ENCODE results near the gene HIVEP3.

HIVEP3 gene

DNA sequence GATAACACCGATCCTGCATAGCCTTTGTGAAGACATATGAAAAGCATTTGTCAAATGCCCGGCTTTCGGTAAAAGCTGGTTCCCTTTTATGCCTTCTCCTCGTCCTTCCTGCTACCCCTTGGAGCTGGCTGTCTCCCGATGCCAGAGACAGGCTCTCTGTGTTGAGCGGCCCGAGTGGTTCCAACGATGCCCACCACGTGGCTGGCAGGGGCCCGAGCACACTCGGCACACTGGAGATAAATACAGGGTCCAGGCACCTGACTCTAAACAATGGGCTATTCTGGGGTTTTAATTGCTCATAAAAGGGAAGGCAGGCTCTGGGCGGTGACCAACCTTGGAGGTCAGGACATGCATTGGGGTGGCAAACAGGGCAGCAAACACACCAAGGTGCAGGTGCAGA lies 207.1 kb downstream of the HIVEP3 start:
- no peak overlapping the region for H3K27ac ChIP-seq (ENCODE audit: extremely low read depth, low read depth, low read length)
- H3K36me3 ChIP-seq (ENCODE audit: control insufficient read depth in 2 of 2, insufficient read depth in 1 of 2, low read length in 2 of 2): no peaks in the 10 kb centered on the region
- ChIA-PET POLR2A (no interaction called here), CTCF (no interaction called here)
- no peak for TF ChIP-seq ZNF146 (tag by site-specific recombination; IDR thresholded peaks at IDR 0.05)
- no peak for TF ChIP-seq SETDB1 (IDR thresholded peaks at IDR 0.05; ENCODE audit: insufficient read length, low read length)
- TF ChIP-seq MZF1 (tag by site-specific recombination; IDR thresholded peaks at IDR 0.05; ENCODE audit: borderline replicate concordance): no peak
- TF ChIP-seq ZNF768 (tag by site-specific recombination; IDR thresholded peaks at IDR 0.05): no peak
- TF ChIP-seq, protein P1, sequence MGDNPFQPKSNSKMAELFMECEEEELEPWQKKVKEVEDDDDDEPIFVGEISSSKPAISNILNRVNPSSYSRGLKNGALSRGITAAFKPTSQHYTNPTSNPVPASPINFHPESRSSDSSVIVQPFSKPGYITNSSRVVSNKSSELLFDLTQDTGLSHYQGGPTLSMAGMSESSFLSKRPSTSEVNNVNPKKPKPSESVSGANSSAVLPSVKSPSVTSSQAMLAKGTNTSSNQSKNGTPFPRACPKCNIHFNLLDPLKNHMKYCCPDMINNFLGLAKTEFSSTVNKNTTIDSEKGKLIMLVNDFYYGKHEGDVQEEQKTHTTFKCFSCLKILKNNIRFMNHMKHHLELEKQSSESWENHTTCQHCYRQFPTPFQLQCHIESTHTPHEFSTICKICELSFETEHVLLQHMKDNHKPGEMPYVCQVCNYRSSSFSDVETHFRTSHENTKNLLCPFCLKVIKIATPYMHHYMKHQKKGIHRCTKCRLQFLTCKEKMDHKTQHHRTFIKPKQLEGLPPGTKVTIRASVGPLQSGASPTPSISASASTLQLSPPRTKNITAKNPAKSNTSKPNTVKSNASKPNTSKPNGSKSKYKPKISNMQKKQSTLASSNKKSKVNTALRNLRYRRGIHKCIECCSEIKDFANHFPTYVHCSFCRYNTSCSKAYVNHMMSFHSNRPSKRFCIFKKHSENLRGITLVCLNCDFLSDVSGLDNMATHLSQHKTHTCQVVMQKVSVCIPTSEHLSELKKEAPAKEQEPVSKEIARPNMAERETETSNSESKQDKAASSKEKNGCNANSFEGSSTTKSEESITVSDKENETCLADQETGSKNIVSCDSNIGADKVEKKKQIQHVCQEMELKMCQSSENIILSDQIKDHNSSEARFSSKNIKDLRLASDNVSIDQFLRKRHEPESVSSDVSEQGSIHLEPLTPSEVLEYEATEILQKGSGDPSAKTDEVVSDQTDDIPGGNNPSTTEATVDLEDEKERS (tag by site-specific recombination; IDR thresholded peaks at IDR 0.05): no peak
- TF ChIP-seq ZNF776 (tag by site-specific recombination; IDR thresholded peaks at IDR 0.05; ENCODE audit: borderline replicate concordance): no peak
- TF ChIP-seq KLF16 (tag by site-specific recombination; IDR thresholded peaks at IDR 0.05): no peak
- TF ChIP-seq, protein P2, sequence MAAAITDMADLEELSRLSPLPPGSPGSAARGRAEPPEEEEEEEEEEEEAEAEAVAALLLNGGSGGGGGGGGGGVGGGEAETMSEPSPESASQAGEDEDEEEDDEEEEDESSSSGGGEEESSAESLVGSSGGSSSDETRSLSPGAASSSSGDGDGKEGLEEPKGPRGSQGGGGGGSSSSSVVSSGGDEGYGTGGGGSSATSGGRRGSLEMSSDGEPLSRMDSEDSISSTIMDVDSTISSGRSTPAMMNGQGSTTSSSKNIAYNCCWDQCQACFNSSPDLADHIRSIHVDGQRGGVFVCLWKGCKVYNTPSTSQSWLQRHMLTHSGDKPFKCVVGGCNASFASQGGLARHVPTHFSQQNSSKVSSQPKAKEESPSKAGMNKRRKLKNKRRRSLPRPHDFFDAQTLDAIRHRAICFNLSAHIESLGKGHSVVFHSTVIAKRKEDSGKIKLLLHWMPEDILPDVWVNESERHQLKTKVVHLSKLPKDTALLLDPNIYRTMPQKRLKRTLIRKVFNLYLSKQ (tag by site-specific recombination; IDR thresholded peaks at IDR 0.05; ENCODE audit: borderline replicate concordance): no peak
- TF ChIP-seq IKZF3 (tag by site-specific recombination; IDR thresholded peaks at IDR 0.05): no peak
- TF ChIP-seq ZNF610 (tag by site-specific recombination; IDR thresholded peaks at IDR 0.05; ENCODE audit: borderline replicate concordance): no peak
- no peak for TF ChIP-seq ZNF521 (tag by site-specific recombination; IDR thresholded peaks at IDR 0.05)
- H3K9me3 ChIP-seq (ENCODE audit: control insufficient read depth, insufficient read depth, low read depth, low read length): no peaks in the 10 kb centered on the region
- H3K4me3 ChIP-seq (ENCODE audit: low read depth, low read length): no peak overlapping the region
- no peaks in the 10 kb centered on the region for H3K4me1 ChIP-seq (ENCODE audit: control insufficient read depth, insufficient read depth, low read length)

DNA sequence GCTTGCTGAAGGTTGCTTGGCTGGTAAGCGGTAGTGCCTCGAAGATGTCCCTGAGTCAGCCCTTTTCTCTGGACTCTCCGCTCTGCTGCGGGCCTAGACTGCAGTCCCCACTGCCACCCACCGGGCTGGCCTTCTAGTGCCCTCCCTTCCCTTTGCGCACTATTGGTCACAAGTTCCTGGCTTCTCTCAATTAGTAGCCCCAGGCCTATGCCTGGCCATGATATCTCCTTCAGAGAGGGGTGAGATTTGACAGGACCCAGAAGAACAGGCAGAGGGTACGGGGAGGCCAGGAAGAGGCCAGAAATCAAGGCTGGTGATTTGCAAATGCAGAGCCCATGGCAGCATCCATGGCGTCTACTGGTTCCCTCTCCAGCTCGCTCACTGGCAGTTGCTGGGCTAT lies 207.7 kb downstream of the HIVEP3 start:
- Histone ChIP-seq H3K4me3 (ENCODE audit: low read depth, low read length) (no peak overlapping the region), H3K36me3 (ENCODE audit: control insufficient read depth in 2 of 2, insufficient read depth in 1 of 2, low read length in 2 of 2) (no peaks in the 10 kb centered on the region), H3K27ac (ENCODE audit: extremely low read depth, low read depth, low read length) (no peak overlapping the region), H3K4me1 (ENCODE audit: control insufficient read depth, insufficient read depth, low read length) (no peaks in the 10 kb centered on the region), H3K9me3 (ENCODE audit: control insufficient read depth, insufficient read depth, low read depth, low read length) (no peaks in the 10 kb centered on the region)
- ChIA-PET CTCF (no interaction called here), POLR2A (no interaction called here)
- no peak for TF ChIP-seq GFI1B (tag by site-specific recombination; IDR thresholded peaks at IDR 0.05)
- TF ChIP-seq ZNF530 (tag by site-specific recombination; IDR thresholded peaks at IDR 0.05; ENCODE audit: low read depth): no peak

DNA sequence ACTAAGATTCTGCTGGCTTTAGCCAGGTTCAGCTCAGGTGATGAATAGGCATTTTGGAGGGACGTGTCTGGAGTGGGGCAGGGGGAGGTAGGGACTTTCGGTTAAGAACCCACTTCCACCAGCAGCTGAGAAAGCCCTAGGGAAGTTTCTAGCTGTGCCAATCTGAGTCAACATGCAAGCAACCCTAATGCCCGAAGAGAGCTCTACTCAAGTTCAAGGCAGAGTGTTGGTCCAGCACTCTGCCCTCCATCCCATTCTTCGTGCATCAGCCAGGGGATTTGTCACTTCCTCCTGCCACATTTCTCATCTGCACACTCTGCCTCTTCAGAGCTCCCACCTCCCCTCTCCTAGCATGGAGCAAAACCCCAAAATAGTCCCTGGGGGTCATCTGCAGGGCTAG lies 208.8 kb downstream of the HIVEP3 start:
- Histone ChIP-seq H3K4me3 (ENCODE audit: low read depth, low read length) (no peak overlapping the region), H3K36me3 (ENCODE audit: control insufficient read depth in 2 of 2, insufficient read depth in 1 of 2, low read length in 2 of 2) (no peaks in the 10 kb centered on the region), H3K4me1 (ENCODE audit: control insufficient read depth, insufficient read depth, low read length) (no peaks in the 10 kb centered on the region), H3K9me3 (ENCODE audit: control insufficient read depth, insufficient read depth, low read depth, low read length) (no peaks in the 10 kb centered on the region), H3K27ac (ENCODE audit: extremely low read depth, low read depth, low read length) (no peak overlapping the region)
- CTCF ChIA-PET: interaction anchor here (1.2 kb wide), 1 partner anchor 35 kb away, joined by 3 read pairs; no protein-coding TSS in a partner anchor
- POLR2A ChIA-PET: interaction anchor here (1.0 kb wide), 1 partner anchor 37 kb away, joined by 3 read pairs; no protein-coding TSS in a partner anchor
- no peak for TF ChIP-seq ZNF274 (IDR thresholded peaks at IDR 0.05; ENCODE audit: low read length)
- no peak for TF ChIP-seq ZNF274 (tag by site-specific recombination; IDR thresholded peaks at IDR 0.05; ENCODE audit: borderline replicate concordance)
- no peak for TF ChIP-seq ZNF621 (tag by site-specific recombination; IDR thresholded peaks at IDR 0.05)
- no peak for TF ChIP-seq ZNF664 (tag by site-specific recombination; IDR thresholded peaks at IDR 0.05)
- TF ChIP-seq, protein P3, sequence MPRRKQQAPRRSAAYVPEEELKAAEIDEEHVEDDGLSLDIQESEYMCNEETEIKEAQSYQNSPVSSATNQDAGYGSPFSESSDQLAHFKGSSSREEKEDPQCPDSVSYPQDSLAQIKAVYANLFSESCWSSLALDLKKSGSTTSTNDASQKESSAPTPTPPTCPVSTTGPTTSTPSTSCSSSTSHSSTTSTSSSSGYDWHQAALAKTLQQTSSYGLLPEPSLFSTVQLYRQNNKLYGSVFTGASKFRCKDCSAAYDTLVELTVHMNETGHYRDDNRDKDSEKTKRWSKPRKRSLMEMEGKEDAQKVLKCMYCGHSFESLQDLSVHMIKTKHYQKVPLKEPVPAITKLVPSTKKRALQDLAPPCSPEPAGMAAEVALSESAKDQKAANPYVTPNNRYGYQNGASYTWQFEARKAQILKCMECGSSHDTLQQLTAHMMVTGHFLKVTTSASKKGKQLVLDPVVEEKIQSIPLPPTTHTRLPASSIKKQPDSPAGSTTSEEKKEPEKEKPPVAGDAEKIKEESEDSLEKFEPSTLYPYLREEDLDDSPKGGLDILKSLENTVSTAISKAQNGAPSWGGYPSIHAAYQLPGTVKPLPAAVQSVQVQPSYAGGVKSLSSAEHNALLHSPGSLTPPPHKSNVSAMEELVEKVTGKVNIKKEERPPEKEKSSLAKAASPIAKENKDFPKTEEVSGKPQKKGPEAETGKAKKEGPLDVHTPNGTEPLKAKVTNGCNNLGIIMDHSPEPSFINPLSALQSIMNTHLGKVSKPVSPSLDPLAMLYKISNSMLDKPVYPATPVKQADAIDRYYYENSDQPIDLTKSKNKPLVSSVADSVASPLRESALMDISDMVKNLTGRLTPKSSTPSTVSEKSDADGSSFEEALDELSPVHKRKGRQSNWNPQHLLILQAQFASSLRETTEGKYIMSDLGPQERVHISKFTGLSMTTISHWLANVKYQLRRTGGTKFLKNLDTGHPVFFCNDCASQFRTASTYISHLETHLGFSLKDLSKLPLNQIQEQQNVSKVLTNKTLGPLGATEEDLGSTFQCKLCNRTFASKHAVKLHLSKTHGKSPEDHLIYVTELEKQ (tag by site-specific recombination; IDR thresholded peaks at IDR 0.05; ENCODE audit: borderline replicate concordance): no peak
- no peak for TF ChIP-seq ZNF37A (tag by site-specific recombination; IDR thresholded peaks at IDR 0.05)
- TF ChIP-seq, protein P4, sequence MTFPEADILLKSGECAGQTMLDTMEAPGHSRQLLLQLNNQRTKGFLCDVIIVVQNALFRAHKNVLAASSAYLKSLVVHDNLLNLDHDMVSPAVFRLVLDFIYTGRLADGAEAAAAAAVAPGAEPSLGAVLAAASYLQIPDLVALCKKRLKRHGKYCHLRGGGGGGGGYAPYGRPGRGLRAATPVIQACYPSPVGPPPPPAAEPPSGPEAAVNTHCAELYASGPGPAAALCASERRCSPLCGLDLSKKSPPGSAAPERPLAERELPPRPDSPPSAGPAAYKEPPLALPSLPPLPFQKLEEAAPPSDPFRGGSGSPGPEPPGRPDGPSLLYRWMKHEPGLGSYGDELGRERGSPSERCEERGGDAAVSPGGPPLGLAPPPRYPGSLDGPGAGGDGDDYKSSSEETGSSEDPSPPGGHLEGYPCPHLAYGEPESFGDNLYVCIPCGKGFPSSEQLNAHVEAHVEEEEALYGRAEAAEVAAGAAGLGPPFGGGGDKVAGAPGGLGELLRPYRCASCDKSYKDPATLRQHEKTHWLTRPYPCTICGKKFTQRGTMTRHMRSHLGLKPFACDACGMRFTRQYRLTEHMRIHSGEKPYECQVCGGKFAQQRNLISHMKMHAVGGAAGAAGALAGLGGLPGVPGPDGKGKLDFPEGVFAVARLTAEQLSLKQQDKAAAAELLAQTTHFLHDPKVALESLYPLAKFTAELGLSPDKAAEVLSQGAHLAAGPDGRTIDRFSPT (tag by site-specific recombination; IDR thresholded peaks at IDR 0.05): no peak
- TF ChIP-seq, protein P5, sequence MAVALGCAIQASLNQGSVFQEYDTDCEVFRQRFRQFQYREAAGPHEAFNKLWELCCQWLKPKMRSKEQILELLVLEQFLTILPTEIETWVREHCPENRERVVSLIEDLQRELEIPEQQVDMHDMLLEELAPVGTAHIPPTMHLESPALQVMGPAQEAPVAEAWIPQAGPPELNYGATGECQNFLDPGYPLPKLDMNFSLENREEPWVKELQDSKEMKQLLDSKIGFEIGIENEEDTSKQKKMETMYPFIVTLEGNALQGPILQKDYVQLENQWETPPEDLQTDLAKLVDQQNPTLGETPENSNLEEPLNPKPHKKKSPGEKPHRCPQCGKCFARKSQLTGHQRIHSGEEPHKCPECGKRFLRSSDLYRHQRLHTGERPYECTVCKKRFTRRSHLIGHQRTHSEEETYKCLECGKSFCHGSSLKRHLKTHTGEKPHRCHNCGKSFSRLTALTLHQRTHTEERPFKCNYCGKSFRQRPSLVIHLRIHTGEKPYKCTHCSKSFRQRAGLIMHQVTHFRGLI (tag by site-specific recombination; IDR thresholded peaks at IDR 0.05): no peak

All from HEK293 (cell line).